HEK293T (cell line): ENCODE measurements around the gene AMBP.
"Not testable (repeated sequence)": the region's sequence is repeated elsewhere in the genome, so short reads cannot be mapped to it uniquely, and the experiment has no call there.

Experiments
- CTCF ChIA-PET: fragments of 350-600 bp; formaldehyde crosslinking; extraction: SDS; loops from one replicate; lab custom pipeline; 2021; ENCODE audit warnings: antibody characterized with exemption, inconsistent platforms; lab: Yijun Ruan, JAX
- POLR2A ChIA-PET: fragments of 350-600 bp; formaldehyde crosslinking; extraction: SDS; loops from one replicate; lab custom pipeline; 2020; ENCODE audit warnings: antibody characterized with exemption, inconsistent platforms; lab: Yijun Ruan, JAX
- DNase-seq: peaks from one replicate; pipeline ENCODE4 v3.0.0; 2012; ENCODE audit warnings: mixed read lengths; ENCODE audit errors: extremely low spot score
- ARNT ChIP-seq: fragments of 450-650 bp; IDR thresholded peaks from 2 replicates; pipeline ENCODE4 v1.6.1; 2017; ENCODE audit warnings: mild to moderate bottlenecking
- BHLHE40 ChIP-seq: fragments of 450-650 bp; IDR thresholded peaks from 2 replicates; pipeline ENCODE4 v1.6.1; 2016; ENCODE audit warnings: mild to moderate bottlenecking, moderate library complexity, borderline replicate concordance
- CTBP1 ChIP-seq: fragments of 450-650 bp; IDR thresholded peaks from 2 replicates; pipeline ENCODE4 v1.6.1; 2016; ENCODE audit warnings: borderline replicate concordance
- ELF4 ChIP-seq: fragments of 450-650 bp; IDR thresholded peaks from 2 replicates; pipeline ENCODE4 v1.6.1; 2017; ENCODE audit warnings: antibody characterized with exemption
- FOXA1 ChIP-seq: fragments of 450-650 bp; IDR thresholded peaks from 2 replicates; pipeline ENCODE4 v1.6.1; 2016; ENCODE audit warnings: mild to moderate bottlenecking
- FOXK2 ChIP-seq: fragments of 450-650 bp; IDR thresholded peaks from 2 replicates; pipeline ENCODE4 v1.6.1; 2016; ENCODE audit warnings: mild to moderate bottlenecking
- FOXM1 ChIP-seq: fragments of 450-650 bp; IDR thresholded peaks from 2 replicates; pipeline ENCODE4 v1.6.1; 2017; ENCODE audit warnings: mild to moderate bottlenecking, borderline replicate concordance
- HDGF ChIP-seq: fragments of 450-650 bp; IDR thresholded peaks from 2 replicates; pipeline ENCODE4 v1.6.1; 2017; ENCODE audit warnings: antibody characterized with exemption, borderline replicate concordance
- L3MBTL2 ChIP-seq: fragments of 450-650 bp; conservative IDR thresholded peaks from 2 replicates; pipeline ENCODE4 v1.6.1; 2016; ENCODE audit warnings: mild to moderate bottlenecking
- LEF1 ChIP-seq: fragments of 450-650 bp; IDR thresholded peaks from 2 replicates; pipeline ENCODE4 v1.6.1; 2017; ENCODE audit warnings: mild to moderate bottlenecking, borderline replicate concordance
- NFRKB ChIP-seq: fragments of 450-650 bp; IDR thresholded peaks from 2 replicates; pipeline ENCODE4 v1.6.1; 2016; ENCODE audit warnings: mild to moderate bottlenecking, moderate library complexity
- SP1 ChIP-seq: fragments of 450-650 bp; IDR thresholded peaks from 2 replicates; pipeline ENCODE4 v1.6.1; 2017
- SUZ12 ChIP-seq: fragments of 450-650 bp; IDR thresholded peaks from 2 replicates; pipeline ENCODE4 v1.6.1; 2016; ENCODE audit warnings: mild to moderate bottlenecking
- TARDBP ChIP-seq: fragments of 450-650 bp; IDR thresholded peaks from 2 replicates; pipeline ENCODE4 v1.6.1; 2016
- ZNF384 ChIP-seq: fragments of 450-650 bp; IDR thresholded peaks from 2 replicates; pipeline ENCODE4 v1.6.1; 2016
- TF ChIP-seq, protein P1 (sequence below): fragments of 450-650 bp; IDR thresholded peaks from 2 replicates; pipeline ENCODE4 v1.6.1; 2016

The AMBP gene

DNA sequence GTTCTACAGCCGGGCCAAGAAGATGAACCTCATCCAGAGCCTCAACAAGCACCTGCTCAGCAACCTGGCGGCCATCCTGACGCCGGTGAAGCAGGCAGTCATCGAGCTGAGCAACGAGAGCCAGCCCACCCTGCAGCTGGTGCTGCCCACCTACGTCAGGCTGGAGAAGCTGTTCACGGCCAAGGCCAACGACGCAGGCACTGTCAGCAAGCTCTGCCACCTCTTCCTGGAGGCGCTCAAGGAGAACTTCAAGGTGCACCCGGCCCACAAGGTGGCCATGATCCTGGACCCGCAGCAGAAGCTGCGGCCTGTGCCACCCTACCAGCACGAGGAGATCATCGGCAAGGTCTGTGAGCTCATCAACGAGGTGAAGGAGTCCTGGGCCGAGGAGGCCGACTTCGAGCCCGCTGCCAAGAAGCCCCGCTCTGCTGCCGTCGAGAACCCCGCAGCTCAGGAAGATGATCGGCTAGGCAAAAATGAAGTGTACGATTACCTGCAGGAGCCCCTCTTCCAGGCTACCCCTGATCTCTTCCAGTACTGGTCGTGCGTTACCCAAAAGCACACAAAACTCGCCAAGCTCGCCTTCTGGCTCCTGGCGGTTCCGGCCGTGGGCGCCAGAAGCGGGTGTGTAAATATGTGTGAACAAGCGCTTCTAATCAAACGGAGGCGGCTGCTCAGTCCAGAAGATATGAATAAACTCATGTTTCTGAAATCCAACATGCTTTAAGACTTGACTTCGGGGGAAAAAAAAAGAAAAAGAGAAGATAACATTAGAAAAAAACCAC, 28.5 kb downstream of the AMBP start:
- ChIA-PET CTCF (no interaction called here), POLR2A (no interaction called here)
- DNase-seq: no peak
- no peak for TF ChIP-seq ELF4
- TF ChIP-seq BHLHE40: no peak
- no peak for TF ChIP-seq SP1
- TF ChIP-seq FOXK2: no peak
- no peak for TF ChIP-seq LEF1
- TF ChIP-seq FOXM1: no peak
- no peak for TF ChIP-seq CTBP1
- TF ChIP-seq ARNT: no peak

DNA sequence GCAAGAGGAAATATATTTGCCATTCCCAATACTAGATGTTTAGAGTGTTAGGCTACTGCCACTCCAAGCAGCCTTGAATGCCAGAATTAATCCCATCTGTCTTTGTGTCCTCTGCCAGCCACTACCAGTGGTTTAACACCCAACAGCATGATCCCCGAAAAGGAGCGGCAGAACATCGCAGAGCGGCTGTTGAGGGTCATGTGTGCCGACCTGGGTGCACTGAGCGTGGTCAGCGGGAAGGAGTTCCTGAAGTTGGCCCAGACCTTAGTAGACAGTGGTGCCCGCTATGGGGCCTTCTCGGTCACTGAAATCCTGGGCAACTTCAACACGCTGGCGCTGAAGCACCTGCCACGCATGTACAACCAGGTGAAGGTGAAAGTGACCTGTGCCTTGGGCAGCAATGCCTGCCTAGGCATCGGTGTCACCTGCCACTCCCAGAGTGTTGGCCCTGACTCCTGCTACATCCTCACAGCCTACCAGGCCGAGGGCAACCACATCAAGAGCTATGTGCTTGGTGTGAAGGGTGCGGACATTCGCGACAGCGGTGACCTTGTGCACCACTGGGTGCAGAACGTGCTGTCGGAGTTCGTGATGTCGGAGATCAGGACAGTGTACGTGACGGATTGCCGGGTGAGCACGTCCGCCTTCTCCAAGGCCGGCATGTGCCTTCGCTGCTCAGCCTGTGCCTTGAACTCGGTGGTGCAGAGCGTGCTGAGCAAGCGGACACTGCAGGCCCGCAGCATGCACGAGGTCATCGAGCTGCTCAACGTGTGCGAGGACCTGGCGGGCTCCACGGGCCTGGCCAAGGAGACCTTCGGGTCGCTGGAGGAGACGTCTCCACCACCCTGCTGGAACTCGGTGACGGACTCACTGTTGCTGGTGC, 29.3 kb downstream of the AMBP start:
- TF ChIP-seq LEF1: no peak
- no peak for TF ChIP-seq SUZ12
- no peak for TF ChIP-seq FOXM1
- no peak for TF ChIP-seq HDGF
- TF ChIP-seq, protein P1, sequence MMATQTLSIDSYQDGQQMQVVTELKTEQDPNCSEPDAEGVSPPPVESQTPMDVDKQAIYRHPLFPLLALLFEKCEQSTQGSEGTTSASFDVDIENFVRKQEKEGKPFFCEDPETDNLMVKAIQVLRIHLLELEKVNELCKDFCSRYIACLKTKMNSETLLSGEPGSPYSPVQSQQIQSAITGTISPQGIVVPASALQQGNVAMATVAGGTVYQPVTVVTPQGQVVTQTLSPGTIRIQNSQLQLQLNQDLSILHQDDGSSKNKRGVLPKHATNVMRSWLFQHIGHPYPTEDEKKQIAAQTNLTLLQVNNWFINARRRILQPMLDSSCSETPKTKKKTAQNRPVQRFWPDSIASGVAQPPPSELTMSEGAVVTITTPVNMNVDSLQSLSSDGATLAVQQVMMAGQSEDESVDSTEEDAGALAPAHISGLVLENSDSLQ: no peak
- TF ChIP-seq SP1: no peak
- TF ChIP-seq ELF4: no peak
- no peak for TF ChIP-seq BHLHE40
- TF ChIP-seq CTBP1: no peak
- TF ChIP-seq ZNF384: no peak
- TF ChIP-seq FOXA1: no peak
- no peak for DNase-seq
- ChIA-PET CTCF (no interaction called here), POLR2A (no interaction called here)

DNA sequence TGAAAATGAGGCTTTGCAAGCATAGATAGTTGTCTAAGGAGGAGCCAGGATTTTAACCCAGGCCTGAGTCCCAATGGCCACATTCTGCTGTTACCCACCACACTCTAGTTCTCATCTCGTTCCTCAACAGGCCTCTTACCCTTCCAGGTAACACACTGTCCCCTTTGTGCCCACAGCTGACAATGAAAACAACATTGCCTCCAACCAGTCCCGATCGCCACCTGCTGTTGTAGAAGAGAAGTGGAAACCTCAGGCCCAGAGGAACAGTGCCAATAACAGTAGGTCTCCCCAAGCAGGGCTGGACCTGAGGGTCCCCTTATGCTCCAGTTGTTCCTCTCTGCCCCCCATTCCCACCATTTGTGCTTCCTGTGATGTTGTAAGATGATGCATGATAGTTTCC, 30.4 kb downstream of the AMBP start:
- ChIA-PET CTCF (no interaction called here), POLR2A (no interaction called here)
- no peak for TF ChIP-seq ARNT
- TF ChIP-seq FOXK2: no peak
- no peak for TF ChIP-seq ZNF384
- no peak for TF ChIP-seq FOXM1
- TF ChIP-seq TARDBP: no peak
- no peak for TF ChIP-seq HDGF
- TF ChIP-seq, protein P1: no peak
- no peak for TF ChIP-seq LEF1
- no peak for TF ChIP-seq SP1
- TF ChIP-seq SUZ12: no peak
- TF ChIP-seq CTBP1: no peak
- TF ChIP-seq L3MBTL2: no peak
- TF ChIP-seq BHLHE40: no peak
- TF ChIP-seq ELF4: no peak
- TF ChIP-seq FOXA1: no peak
- DNase-seq: no peak

DNA sequence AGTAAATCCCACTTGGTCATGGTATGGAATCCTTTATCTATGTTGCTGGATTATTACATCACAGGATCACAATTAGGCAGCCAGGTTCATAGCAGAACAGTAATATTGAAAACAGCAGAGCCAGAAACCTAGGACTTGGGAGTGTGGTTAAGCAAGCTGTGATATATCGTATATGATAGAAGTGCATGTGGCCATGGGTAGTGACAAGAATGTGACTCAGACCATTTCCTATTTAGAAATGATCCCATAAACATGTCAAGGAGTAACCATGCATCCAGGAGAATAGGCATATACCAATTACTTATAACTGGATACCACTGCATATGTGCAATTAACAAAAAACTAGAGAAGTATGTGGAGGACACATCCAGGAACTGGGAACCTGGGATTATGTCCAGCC, 31.2 kb downstream of the AMBP start:
- CTCF ChIA-PET: no interaction called here

DNA sequence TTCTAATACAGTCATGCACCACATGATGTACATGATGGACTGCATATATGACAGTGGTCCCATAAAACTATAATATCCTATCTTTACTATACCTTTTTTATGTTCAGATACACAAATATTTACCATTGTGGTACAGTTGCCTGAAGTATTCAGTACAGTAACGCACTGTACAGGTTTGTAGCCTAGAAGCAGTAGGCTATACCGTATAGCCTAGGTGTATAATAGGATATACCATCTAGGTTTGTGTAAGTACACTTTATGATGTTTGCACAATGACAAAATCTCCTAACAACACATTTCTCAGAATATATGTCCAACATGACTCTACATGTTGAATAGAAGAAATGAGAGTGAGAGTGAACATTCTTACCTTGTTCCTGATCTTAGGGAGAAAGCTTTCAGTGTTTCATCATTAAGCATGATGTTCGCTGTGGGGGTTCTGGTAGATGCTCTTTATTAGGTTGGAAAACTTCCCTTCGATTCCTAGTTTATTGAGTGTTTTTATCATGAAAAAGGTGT, 31.8 kb downstream of the AMBP start:
- TF ChIP-seq ARNT: no peak
- no peak for TF ChIP-seq FOXK2
- no peak for TF ChIP-seq ELF4
- TF ChIP-seq FOXM1: no peak
- no peak for TF ChIP-seq LEF1
- no peak for TF ChIP-seq NFRKB
- no peak for TF ChIP-seq SP1
- TF ChIP-seq TARDBP: no peak
- no peak for TF ChIP-seq FOXA1
- TF ChIP-seq BHLHE40: no peak
- TF ChIP-seq, protein P1: no peak
- TF ChIP-seq HDGF: no peak
- no peak for TF ChIP-seq CTBP1
- no peak for TF ChIP-seq SUZ12
- TF ChIP-seq L3MBTL2: no peak
- no peak for TF ChIP-seq ZNF384
- ChIA-PET CTCF (no interaction called here), POLR2A (no interaction called here)
- no peak for DNase-seq

More for the DNA sequence above, 31.2 kb downstream of the AMBP start:
- DNase-seq: no peak
- POLR2A ChIA-PET: no interaction called here
- no peak for TF ChIP-seq L3MBTL2
- TF ChIP-seq NFRKB: no peak
- no peak for TF ChIP-seq FOXA1
- no peak for TF ChIP-seq ZNF384
- no peak for TF ChIP-seq ELF4
- TF ChIP-seq, protein P1: no peak
- TF ChIP-seq BHLHE40: no peak

DNA sequence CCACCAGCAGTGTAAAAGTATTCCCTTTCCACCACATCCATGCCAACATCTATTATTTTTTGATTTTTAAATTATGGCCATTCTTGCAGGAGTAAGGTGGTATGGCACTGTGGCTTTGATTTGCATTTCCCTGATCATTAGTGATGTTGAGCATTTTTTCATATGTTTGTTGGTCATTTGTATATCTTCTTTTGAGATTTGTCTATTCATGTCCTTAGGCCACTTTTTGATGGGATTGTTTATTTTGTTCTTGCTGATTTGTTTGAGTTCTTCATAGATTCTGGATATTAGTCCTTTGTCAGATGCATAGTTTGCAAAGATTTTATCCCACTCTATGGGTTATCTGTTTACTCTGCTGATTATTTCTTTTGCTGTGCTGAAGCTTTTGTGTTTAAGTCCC, 34.4 kb downstream of the AMBP start:
- POLR2A ChIA-PET, DNase-seq, CTCF ChIA-PET: not testable (repeated sequence)
